Esophagus muscularis mucosa (tissue), 4 donors: ENCODE results near the gene IL31. TPM values are rescaled to one million over a fixed set of nuclear protein-coding genes. Genes with fewer than 3 reads are reported as not detected.

Experiments
- DNase-seq: peaks from one replicate; pipeline ENCODE4 v3.0.0-alpha.2; 2017; ENCODE audit errors: extremely low spot score
- H3K27ac ChIP-seq, 4 donors: fragments of 200-600 bp; sonication (generic); replicated peaks in 1 of 4; 1 replicate in 3 of 4; 2 replicates in 1 of 4; pipeline ENCODE4 v1.5.1; 2016 to 2019; ENCODE audit warnings: mild to moderate bottlenecking in 1 of 4
- H3K27me3 ChIP-seq, 4 donors: fragments of 200-600 bp; sonication (generic); one replicate each; pipeline versions ENCODE4 v1.5.1 to v1.6.0; 2016 to 2019
- H3K36me3 ChIP-seq, 4 donors: fragments of 200-600 bp; sonication (generic); one replicate each; pipeline ENCODE4 v1.5.1; 2016 to 2019
- H3K4me1 ChIP-seq, 4 donors: fragments of 200-600 bp; sonication (generic); one replicate each; pipeline ENCODE4 v1.5.1; 2016 to 2019
- H3K4me3 ChIP-seq, 4 donors: fragments of 200-600 bp; sonication (generic); 1 replicate in 2 of 4; 2 replicates in 2 of 4; pipeline ENCODE4 v1.5.1; 2016 to 2019; ENCODE audit warnings: mild to moderate bottlenecking in 4 of 4, moderate library complexity in 1 of 4
- H3K9me3 ChIP-seq, 4 donors: fragments of 200-600 bp; sonication (generic); 1 replicate in 3 of 4; 2 replicates in 1 of 4; pipeline ENCODE4 v1.5.1; 2016 to 2019
- EP300 ChIP-seq: sonication (generic); formaldehyde crosslinking; IDR thresholded peaks from one replicate; pipeline ENCODE4 v1.6.1; 2017; ENCODE audit warnings: antibody characterized with exemption
- POLR2A ChIP-seq: fragments of 450-650 bp; IDR thresholded peaks from one replicate; pipeline ENCODE4 v1.6.1; 2017; ENCODE audit warnings: antibody characterized with exemption, moderate library complexity, mild to moderate bottlenecking, low read depth
- POLR2AphosphoS5 ChIP-seq, 2 donors: sonication (generic); formaldehyde crosslinking; IDR thresholded peaks; one replicate each; pipeline ENCODE4 v1.6.1; 2017; ENCODE audit warnings: antibody characterized with exemption in 2 of 2
- WGBS: methylation state at CpG from one replicate; pipeline ENCODE4 v1.1.5; 2018; 5-methylcytosine and 5-hydroxymethylcytosine counted together
- intact Hi-C: fragments of 100-400 bp; cut with DNase I; formaldehyde crosslinking; loops from one replicate; pipeline ENCODE4 v1.15.1; 2023
- total RNA-seq, 4 donors: library from RNA; depleted of rRNA; stranded (reverse); fragments of >200 nt; gene quantifications; one replicate each; pipeline versions ENCODE4 v1.1.0 to v1.2.1, GENCODE V29; 2016
- TF ChIP-seq, protein P1 (sequence below), 3 experiments: fragments of 200-600 bp in 2 of 3; fragments of 450-650 bp in 1 of 3; sonication (generic) in 2 of 3; IDR thresholded peaks; one replicate each; pipeline ENCODE4 v1.5.1; 2017 to 2019; ENCODE audit warnings: antibody characterized with exemption in 3 of 3, mild to moderate bottlenecking in 2 of 3, moderate library complexity in 1 of 3

IL31 gene
- total RNA-seq, 4 donors from 2014 or later = not detected

DNA sequence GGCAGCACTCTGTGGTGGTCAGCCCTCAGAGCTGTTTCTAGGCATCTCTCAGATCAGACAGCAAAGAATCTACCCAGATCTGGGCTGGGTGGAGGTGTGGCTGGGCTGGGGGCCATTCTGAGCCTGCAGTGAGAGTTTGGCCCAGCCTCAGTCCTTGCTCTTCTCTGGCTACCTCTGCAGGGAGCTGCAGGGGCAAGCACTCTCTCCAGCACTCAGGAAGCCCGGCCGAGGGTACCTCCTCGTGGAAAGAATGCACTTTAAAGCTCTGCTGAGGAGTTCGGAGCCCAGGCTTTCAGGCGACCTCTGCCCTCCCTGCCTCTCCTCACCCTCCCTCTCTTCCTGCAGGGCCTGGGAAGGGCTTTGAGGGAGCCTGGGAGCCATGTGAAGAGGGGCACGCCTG is 31.2 kb downstream of the IL31 start:
- Histone ChIP-seq H3K4me1 (no peaks in the 10 kb centered on the region), H3K9me3 (no peaks in the 10 kb centered on the region), H3K36me3 (peaks cover 54 to 82% (median 65%) of the 10 kb centered on the region in 4 donors), H3K4me3 (no peak overlapping the region), H3K27ac (no peak overlapping the region), H3K27me3 (no peaks in the 10 kb centered on the region)
- intact Hi-C loops = no loop called here
- 59% methylated on average over 6 of the region's 6 CpGs for WGBS
- DNase-seq = no peak
- TF ChIP-seq, protein P1, sequence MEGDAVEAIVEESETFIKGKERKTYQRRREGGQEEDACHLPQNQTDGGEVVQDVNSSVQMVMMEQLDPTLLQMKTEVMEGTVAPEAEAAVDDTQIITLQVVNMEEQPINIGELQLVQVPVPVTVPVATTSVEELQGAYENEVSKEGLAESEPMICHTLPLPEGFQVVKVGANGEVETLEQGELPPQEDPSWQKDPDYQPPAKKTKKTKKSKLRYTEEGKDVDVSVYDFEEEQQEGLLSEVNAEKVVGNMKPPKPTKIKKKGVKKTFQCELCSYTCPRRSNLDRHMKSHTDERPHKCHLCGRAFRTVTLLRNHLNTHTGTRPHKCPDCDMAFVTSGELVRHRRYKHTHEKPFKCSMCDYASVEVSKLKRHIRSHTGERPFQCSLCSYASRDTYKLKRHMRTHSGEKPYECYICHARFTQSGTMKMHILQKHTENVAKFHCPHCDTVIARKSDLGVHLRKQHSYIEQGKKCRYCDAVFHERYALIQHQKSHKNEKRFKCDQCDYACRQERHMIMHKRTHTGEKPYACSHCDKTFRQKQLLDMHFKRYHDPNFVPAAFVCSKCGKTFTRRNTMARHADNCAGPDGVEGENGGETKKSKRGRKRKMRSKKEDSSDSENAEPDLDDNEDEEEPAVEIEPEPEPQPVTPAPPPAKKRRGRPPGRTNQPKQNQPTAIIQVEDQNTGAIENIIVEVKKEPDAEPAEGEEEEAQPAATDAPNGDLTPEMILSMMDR (IDR thresholded peaks at IDR 0.05) = no peak
- no peak for TF ChIP-seq POLR2AphosphoS5 (IDR thresholded peaks at IDR 0.05)
- TF ChIP-seq POLR2A = no peak
- no peak for TF ChIP-seq EP300

- H3K27ac ChIP-seq = no peak overlapping the region
- intact Hi-C loops = no loop called here
- peaks cover 54 to 84% (median 72%) of the 10 kb centered on the region in 4 donors for H3K36me3 ChIP-seq
- DNase-seq = no peak
- TF ChIP-seq POLR2AphosphoS5 (IDR thresholded peaks at IDR 0.05) (no peak), POLR2A (no peak), EP300 (no peak)
- TF ChIP-seq, protein P1 (IDR thresholded peaks at IDR 0.05) = no peak
- no peaks in the 10 kb centered on the region for H3K27me3 ChIP-seq
- no peaks in the 10 kb centered on the region for H3K9me3 ChIP-seq
- no peak overlapping the region for H3K4me3 ChIP-seq
- WGBS = 79% methylated on average over 10 of the region's 21 CpGs
- no peaks in the 10 kb centered on the region for H3K4me1 ChIP-seq
Measured at GRCh38 chr12:122141911-122142725, 31.9 kb downstream of the IL31 start.

GRCh38 chr12:122140467-122141257 is 33.4 kb downstream of the IL31 start:
- Histone ChIP-seq H3K9me3 (no peaks in the 10 kb centered on the region), H3K27me3 (no peaks in the 10 kb centered on the region), H3K4me3 (no peak overlapping the region), H3K36me3 (peaks cover 63 to 95% (median 78%) of the 10 kb centered on the region in 4 donors), H3K27ac (no peak overlapping the region), H3K4me1 (no peaks in the 10 kb centered on the region)
- TF ChIP-seq, protein P1 (IDR thresholded peaks at IDR 0.05) = no peak
- intact Hi-C loops = no loop called here
- WGBS = 96% methylated on average over 13 of the region's 19 CpGs
- no peak for DNase-seq

DNA sequence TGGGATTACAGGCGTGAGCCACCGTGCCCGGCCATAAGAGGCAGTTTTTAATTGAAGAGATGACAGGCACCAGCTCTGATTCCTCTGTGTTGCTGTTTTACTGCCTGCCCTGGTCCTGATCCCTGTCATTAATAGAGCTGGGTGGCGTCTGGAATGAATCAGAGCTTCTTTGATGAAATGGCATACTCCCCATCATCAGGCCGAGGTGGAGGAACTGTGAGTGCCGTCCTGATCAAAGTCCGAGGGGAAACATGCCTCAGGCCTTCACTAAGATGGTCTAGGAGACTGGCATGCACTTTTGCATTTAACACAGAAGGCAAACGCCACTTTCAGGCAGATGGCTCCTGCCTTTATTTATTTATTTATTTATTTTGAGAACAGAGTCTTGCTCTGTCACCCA is 34.1 kb downstream of the IL31 start:
- no peaks in the 10 kb centered on the region for H3K27me3 ChIP-seq
- TF ChIP-seq POLR2AphosphoS5 (IDR thresholded peaks at IDR 0.05) (no peak), POLR2A (no peak), EP300 (no peak)
- TF ChIP-seq, protein P1 (IDR thresholded peaks at IDR 0.05) = no peak
- no peaks in the 10 kb centered on the region for H3K9me3 ChIP-seq
- no peaks in the 10 kb centered on the region for H3K4me1 ChIP-seq
- DNase-seq = no peak
- intact Hi-C loops = loop anchor here (10.0 kb wide), 1 partner anchor 55 kb away; no protein-coding TSS in a partner anchor
- H3K27ac ChIP-seq = no peak overlapping the region
- WGBS = 88% methylated on average over 8 of the region's 8 CpGs
- H3K4me3 ChIP-seq = no peak overlapping the region
- H3K36me3 ChIP-seq = peaks cover 70 to 96% (median 85%) of the 10 kb centered on the region in 4 donors
